ENCODE measurements around the gene XPO4.

DNA sequence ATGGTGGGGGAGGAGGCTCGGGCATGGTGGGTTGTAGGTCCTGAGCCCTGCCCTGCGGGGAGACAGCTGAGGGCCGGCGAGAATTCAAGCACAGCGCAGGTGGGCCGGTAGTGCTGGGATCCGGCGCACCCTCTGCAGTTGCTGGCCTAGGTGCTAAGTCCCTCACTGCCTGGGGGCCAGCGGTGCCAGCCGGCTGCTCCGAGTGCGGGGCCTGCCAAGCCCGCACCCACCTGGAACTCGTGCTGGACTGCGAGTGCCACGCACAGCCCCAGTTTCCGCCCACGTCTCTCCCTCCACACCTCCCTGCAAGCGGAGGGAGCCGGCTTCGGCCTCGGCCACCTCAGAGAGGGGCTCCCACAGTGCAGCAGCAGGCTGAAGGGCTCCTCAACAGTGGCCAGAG, 162.5 kb downstream of the XPO4 start:
- TF ChIP-seq JUN (IDR thresholded peaks at IDR 0.05; ENCODE audit: borderline replicate concordance, insufficient read depth, insufficient read length, low read depth): no peak
- TF ChIP-seq, protein P1, sequence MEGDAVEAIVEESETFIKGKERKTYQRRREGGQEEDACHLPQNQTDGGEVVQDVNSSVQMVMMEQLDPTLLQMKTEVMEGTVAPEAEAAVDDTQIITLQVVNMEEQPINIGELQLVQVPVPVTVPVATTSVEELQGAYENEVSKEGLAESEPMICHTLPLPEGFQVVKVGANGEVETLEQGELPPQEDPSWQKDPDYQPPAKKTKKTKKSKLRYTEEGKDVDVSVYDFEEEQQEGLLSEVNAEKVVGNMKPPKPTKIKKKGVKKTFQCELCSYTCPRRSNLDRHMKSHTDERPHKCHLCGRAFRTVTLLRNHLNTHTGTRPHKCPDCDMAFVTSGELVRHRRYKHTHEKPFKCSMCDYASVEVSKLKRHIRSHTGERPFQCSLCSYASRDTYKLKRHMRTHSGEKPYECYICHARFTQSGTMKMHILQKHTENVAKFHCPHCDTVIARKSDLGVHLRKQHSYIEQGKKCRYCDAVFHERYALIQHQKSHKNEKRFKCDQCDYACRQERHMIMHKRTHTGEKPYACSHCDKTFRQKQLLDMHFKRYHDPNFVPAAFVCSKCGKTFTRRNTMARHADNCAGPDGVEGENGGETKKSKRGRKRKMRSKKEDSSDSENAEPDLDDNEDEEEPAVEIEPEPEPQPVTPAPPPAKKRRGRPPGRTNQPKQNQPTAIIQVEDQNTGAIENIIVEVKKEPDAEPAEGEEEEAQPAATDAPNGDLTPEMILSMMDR (IDR thresholded peaks at IDR 0.05; ENCODE audit: extremely low read depth in 1 of 2, insufficient read depth in 1 of 2, low read depth in 1 of 2, low read length in 2 of 2): no peak
- TF ChIP-seq EZH2 (IDR thresholded peaks at IDR 0.05; ENCODE audit: borderline replicate concordance, low read depth, low read length, severe bottlenecking): no peak
- no peak for TF ChIP-seq POLR2A (IDR thresholded peaks at IDR 0.05; ENCODE audit: low read depth, low read length)
- TF ChIP-seq POLR2AphosphoS5 (IDR thresholded peaks at IDR 0.05; ENCODE audit: insufficient read depth, low read depth, low read length): no peak
- no peak for TF ChIP-seq GATA2 (IDR thresholded peaks at IDR 0.05; ENCODE audit: insufficient read depth, insufficient read length, low read depth, low read length)
- TF ChIP-seq, protein P2, sequence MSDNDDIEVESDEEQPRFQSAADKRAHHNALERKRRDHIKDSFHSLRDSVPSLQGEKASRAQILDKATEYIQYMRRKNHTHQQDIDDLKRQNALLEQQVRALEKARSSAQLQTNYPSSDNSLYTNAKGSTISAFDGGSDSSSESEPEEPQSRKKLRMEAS (IDR thresholded peaks at IDR 0.05; ENCODE audit: insufficient read depth, insufficient read length): no peak
- no peak for TF ChIP-seq FOS (IDR thresholded peaks at IDR 0.05; ENCODE audit: borderline replicate concordance, insufficient read depth, low read length)

All from endothelial cell of umbilical vein (primary cell).